ENCODE measurements around the gene TTLL5. TPM values are rescaled to one million over a fixed set of nuclear protein-coding genes. Genes with fewer than 3 reads are reported as not detected.

TTLL5 gene
- polyA plus RNA-seq, 1 experiment, result 24.1 TPM

DNA sequence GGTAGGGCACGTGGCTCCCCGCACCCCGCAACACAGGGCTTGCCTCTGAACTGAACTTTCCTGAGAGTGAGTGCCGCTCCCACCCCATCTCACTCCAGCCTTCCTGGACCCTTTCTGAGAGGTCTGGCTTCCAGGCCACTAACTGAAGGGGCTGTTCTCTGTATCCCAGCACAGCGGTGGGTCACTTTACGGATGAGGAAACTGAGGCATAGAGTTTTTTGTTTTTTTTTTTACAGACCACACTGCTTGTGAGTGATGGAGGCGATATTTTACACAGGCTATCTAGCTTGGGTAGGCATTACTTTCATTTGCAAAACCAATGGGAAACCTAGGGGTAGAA lies 321.9 kb downstream of the TTLL5 start:
- Histone ChIP-seq H3K4me3 (ENCODE audit: low read depth, low read length) (peak overlapping the region; percentile 66), H3K9me3 (ENCODE audit: control insufficient read depth, insufficient read depth, low read length) (no peaks in the 10 kb centered on the region), H3K27me3 (ENCODE audit: control insufficient read depth, insufficient read depth, low read length) (peaks cover 3% of the 10 kb centered on the region), H3K27ac (ENCODE audit: low read depth, low read length) (peak overlapping the region; percentile 21)
- no peak for DNase-seq (ENCODE audit: low read depth, low spot score)
- ChIA-PET CTCF (interaction anchor here (0.5 to 21.2 kb wide), 49 partner anchors 9 to 1304 kb away, joined by 3 to 484 read pairs (median 4); partner anchors contain the start of gene FLVCR2), POLR2A (interaction anchor here (0.9 to 2.1 kb wide), 6 partner anchors 77 to 274 kb away, joined by 4 to 16 read pairs (median 9); no protein-coding TSS in a partner anchor)
- no peak for TF ChIP-seq CTCF (IDR thresholded peaks at IDR 0.05; ENCODE audit: low read depth, low read length)

DNA sequence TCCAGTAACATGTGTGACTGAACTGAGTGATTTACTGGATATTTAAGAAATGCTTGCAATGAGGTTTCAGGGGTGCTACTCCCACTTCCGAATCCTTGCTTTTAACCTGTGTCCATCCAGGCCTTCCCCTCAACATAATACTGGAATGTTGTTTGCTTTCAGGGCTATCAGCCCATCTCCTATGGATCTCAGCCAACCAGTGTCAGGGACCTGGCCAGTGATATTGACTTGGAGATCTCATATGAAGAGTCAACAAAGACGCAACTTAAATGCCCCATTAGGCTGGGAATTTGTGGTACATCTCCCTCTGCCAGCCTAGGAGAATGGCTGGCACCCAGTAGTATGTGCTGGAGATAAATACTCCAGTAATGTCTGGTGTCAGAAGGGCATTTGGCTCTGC lies 323.6 kb downstream of the TTLL5 start:
- ChIA-PET POLR2A (no interaction called here), CTCF (interaction anchor here (1.0 to 21.2 kb wide), 5 partner anchors 10 to 273 kb away, joined by 4 to 484 read pairs (median 10); no protein-coding TSS in a partner anchor)
- Histone ChIP-seq H3K27ac (ENCODE audit: low read depth, low read length) (no peak overlapping the region), H3K9me3 (ENCODE audit: control insufficient read depth, insufficient read depth, low read length) (no peaks in the 10 kb centered on the region), H3K4me3 (ENCODE audit: low read depth, low read length) (no peak overlapping the region), H3K27me3 (ENCODE audit: control insufficient read depth, insufficient read depth, low read length) (peaks cover 3% of the 10 kb centered on the region)
- DNase-seq (ENCODE audit: low read depth, low spot score), result no peak
- TF ChIP-seq CTCF (IDR thresholded peaks at IDR 0.05; ENCODE audit: low read depth, low read length), result no peak

DNA sequence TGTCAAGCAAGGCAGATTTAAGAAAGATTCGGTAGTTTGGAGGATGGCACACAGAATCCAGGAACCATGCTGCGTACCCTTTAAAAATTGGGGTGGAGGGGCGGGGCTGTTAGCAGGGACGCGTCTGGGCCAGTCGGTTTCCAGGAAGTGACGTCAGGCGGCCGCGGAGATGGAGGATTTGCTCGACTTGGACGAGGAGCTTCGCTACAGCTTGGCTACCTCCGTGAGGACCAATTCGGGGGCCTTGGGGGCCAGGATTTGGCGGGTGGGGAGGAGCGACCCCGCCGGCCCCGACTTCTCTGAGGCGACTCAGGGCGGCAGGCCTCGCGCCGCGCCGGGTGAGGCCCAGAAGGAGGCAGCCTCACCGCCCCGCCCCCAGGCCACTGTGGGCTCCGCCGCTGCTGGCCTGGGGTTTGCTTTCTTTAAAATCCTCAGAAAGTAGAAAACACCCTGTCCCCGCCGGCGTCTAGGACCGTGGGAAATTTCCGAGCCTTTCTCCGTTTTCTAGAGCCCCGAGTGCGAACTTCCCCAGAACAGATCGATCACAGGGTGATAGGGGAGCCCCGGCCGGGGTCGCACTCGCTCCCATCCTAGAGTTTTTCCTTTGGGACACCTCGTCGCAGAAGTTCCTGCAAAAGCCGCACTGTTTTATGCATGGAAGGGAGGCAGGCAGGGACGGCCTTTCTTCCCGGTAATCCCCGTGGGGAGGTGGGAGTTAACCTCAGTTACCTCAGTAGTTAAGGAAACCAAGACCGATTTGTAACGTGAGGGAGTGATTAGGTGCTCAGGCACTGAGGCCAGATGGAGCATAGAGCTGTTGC lies 324.8 kb downstream of the TTLL5 start, which contains the start of gene IFT43:
Gene IFT43, plus strand, starts transcription at position 146 of the 821 bp plus-strand sequence. Its CDS starts 24 bp downstream, at position 170.
- Histone ChIP-seq H3K27me3 (ENCODE audit: control insufficient read depth, insufficient read depth, low read length) (peaks cover 3% of the 10 kb centered on the region), H3K27ac (ENCODE audit: low read depth, low read length) (peak within 1 kb of the TSS; percentile 60), H3K9me3 (ENCODE audit: control insufficient read depth, insufficient read depth, low read length) (no peaks in the 10 kb centered on the region), H3K4me3 (ENCODE audit: low read depth, low read length) (peak within 1 kb of the TSS; percentile 77)
- CTCF ChIA-PET, result interaction anchor here (0.5 to 21.2 kb wide), 5 partner anchors 9 to 456 kb away, joined by 5 to 484 read pairs (median 10); no protein-coding TSS in a partner anchor
- TF ChIP-seq CTCF (IDR thresholded peaks at IDR 0.05; ENCODE audit: low read depth, low read length), result no peak
- POLR2A ChIA-PET, result interaction anchor here (0.6 kb wide), 3 partner anchors 9 to 998 kb away, joined by 3 to 5 read pairs (median 4); no protein-coding TSS in a partner anchor
- no peak for DNase-seq (ENCODE audit: low read depth, low spot score)

- no peak for DNase-seq (ENCODE audit: low read depth, low spot score)
- ChIA-PET POLR2A (interaction anchor here (0.6 kb wide), 1 partner anchor 192 kb away, joined by 4 read pairs; no protein-coding TSS in a partner anchor), CTCF (interaction anchor here (0.9 to 21.2 kb wide), 3 partner anchors 9 to 275 kb away, joined by 3 to 484 read pairs (median 6); no protein-coding TSS in a partner anchor)
- H3K9me3 ChIP-seq (ENCODE audit: control insufficient read depth, insufficient read depth, low read length), result no peaks in the 10 kb centered on the region
- no peak overlapping the region for H3K27ac ChIP-seq (ENCODE audit: low read depth, low read length)
- TF ChIP-seq CTCF (IDR thresholded peaks at IDR 0.05; ENCODE audit: low read depth, low read length), result no peak
- H3K4me3 ChIP-seq (ENCODE audit: low read depth, low read length), result peak overlapping the region; percentile 77
- peaks cover 3% of the 10 kb centered on the region for H3K27me3 ChIP-seq (ENCODE audit: control insufficient read depth, insufficient read depth, low read length)
Observed at GRCh38 chr14:75986439-75986765, 325.4 kb downstream of the TTLL5 start.
